SU-DHL-6 (cell line): ENCODE results near the gene SCLT1.

Experiments used
- EZH2phosphoT487 ChIP-seq: fragments of 200-600 bp; sonication (generic), shearing (Covaris generic); conservative IDR thresholded peaks from 2 replicates; pipeline ENCODE4 v1.6.1; 2018; ENCODE audit warnings: mild to moderate bottlenecking, antibody characterized with exemption, low read length, moderate library complexity, mixed read lengths
- TF ChIP-seq, protein P1 (sequence below): fragments of 200-600 bp; sonication (generic); IDR thresholded peaks from one replicate; pipeline ENCODE4 v1.5.1; 2017; ENCODE audit warnings: antibody characterized with exemption, mild to moderate bottlenecking, low read length, moderate library complexity; ENCODE audit not compliant: insufficient read depth, poor library complexity, severe bottlenecking

DNA sequence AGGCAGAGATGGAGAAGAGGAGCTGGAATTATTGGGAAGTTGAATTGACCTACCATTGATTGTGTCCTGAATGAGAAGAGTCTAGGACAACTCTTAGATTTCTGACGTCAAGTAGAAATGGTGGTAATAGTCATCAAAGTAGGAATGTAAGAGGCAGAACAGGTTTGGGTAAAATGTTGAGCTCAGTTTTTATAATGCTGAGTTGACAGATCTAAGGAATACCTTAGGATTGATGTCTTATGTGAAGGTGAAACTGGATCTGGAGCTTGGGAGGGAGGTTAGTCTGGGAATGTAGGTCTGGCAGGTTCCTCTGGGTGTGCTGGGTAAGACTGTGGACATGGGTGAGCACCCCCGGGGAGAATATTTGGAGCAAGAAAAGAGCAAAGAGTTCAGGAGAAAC, 251.9 kb downstream of the SCLT1 start:
- TF ChIP-seq, protein P1, sequence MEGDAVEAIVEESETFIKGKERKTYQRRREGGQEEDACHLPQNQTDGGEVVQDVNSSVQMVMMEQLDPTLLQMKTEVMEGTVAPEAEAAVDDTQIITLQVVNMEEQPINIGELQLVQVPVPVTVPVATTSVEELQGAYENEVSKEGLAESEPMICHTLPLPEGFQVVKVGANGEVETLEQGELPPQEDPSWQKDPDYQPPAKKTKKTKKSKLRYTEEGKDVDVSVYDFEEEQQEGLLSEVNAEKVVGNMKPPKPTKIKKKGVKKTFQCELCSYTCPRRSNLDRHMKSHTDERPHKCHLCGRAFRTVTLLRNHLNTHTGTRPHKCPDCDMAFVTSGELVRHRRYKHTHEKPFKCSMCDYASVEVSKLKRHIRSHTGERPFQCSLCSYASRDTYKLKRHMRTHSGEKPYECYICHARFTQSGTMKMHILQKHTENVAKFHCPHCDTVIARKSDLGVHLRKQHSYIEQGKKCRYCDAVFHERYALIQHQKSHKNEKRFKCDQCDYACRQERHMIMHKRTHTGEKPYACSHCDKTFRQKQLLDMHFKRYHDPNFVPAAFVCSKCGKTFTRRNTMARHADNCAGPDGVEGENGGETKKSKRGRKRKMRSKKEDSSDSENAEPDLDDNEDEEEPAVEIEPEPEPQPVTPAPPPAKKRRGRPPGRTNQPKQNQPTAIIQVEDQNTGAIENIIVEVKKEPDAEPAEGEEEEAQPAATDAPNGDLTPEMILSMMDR: no peak
- TF ChIP-seq EZH2phosphoT487: no peak
